Measurements from ENCODE around the gene PLEK. TPM values are rescaled to one million over a fixed set of nuclear protein-coding genes. Genes with fewer than 3 reads are reported as not detected.

The PLEK gene
- polyA plus RNA-seq, 1 of the 3 experiments (the other 2 are of a cell fraction): 0.02 TPM

GRCh38 chr2:68428746-68429145 is 63.7 kb downstream of the PLEK start:
- Histone ChIP-seq H3K9me2 (no peaks in the 10 kb centered on the region), H3K27me3 (ENCODE audit: insufficient read depth) (no peaks in the 10 kb centered on the region), H3K9ac (no peak overlapping the region), H3K27ac (ENCODE audit: low read depth in 2 of 2, low read length in 1 of 2) (no peak overlapping the region), H3K36me3 (replicated peaks in 1 of 2; ENCODE audit: control insufficient read depth in 1 of 2, insufficient read depth in 2 of 2, low read length in 1 of 2) (no peaks in the 10 kb centered on the region), H3K4me3 (ENCODE audit: low read depth in 2 of 2, low read length in 1 of 2) (no peak overlapping the region), H3F3A (replicated peaks; ENCODE audit: insufficient read depth) (no peaks in the 10 kb centered on the region), H3K4me2 (no peak overlapping the region), H3K79me2 (ENCODE audit: insufficient read depth) (no peaks in the 10 kb centered on the region), H4K20me1 (ENCODE audit: insufficient read depth) (no peaks in the 10 kb centered on the region), H3K4me1 (ENCODE audit: control insufficient read depth in 1 of 2, insufficient read depth in 2 of 2, low read depth in 1 of 2, low read length in 1 of 2) (no peaks in the 10 kb centered on the region), H3K9me3 (no peaks in the 10 kb centered on the region), H2AFZ (ENCODE audit: low read depth) (no peak overlapping the region)
- ChIA-PET CTCF (interaction anchor here (0.7 to 2.3 kb wide), 2 partner anchors 12 to 78 kb away, joined by 3 to 16 read pairs; no protein-coding TSS in a partner anchor), POLR2A (no interaction called here)
- TF ChIP-seq MXI1 (IDR thresholded peaks at IDR 0.05; ENCODE audit: low read depth, low read length) (no peak), RCOR1 (IDR thresholded peaks at IDR 0.05; ENCODE audit: low read length) (no peak), ELF1 (IDR thresholded peaks at IDR 0.05) (no peak), USF1 (IDR thresholded peaks at IDR 0.05; ENCODE audit: borderline replicate concordance, low read depth) (no peak), YY1 (IDR thresholded peaks at IDR 0.05; ENCODE audit: low read depth) (no peak), TEAD4 (IDR thresholded peaks at IDR 0.05; ENCODE audit: borderline replicate concordance, insufficient read depth) (no peak), FOSL2 (IDR thresholded peaks at IDR 0.05; ENCODE audit: borderline replicate concordance, low read depth) (no peak), NRF1 (IDR thresholded peaks at IDR 0.05; ENCODE audit: low read depth, low read length) (no peak), POLR2AphosphoS5 (IDR thresholded peaks at IDR 0.05; ENCODE audit: low read depth, low read length) (no peak), USF2 (IDR thresholded peaks at IDR 0.05; ENCODE audit: borderline replicate concordance, low read depth, low read length) (no peak), JUND (IDR thresholded peaks at IDR 0.05) (no peak), RXRA (IDR thresholded peaks at IDR 0.05; ENCODE audit: borderline replicate concordance, low read depth) (no peak), SMC3 (IDR thresholded peaks at IDR 0.05; ENCODE audit: low read depth, low read length) (no peak), RAD21 (IDR thresholded peaks at IDR 0.05; ENCODE audit: low read length) (no peak), NFIC (IDR thresholded peaks at IDR 0.05; ENCODE audit: borderline replicate concordance) (no peak), CHD2 (IDR thresholded peaks at IDR 0.05; ENCODE audit: low read length, partially characterized antibody) (no peak)
- WGBS (ENCODE audit: low lambda C conversion rate): 41% methylated on average over 1 of the region's 1 CpG
- no peak for DNase-seq

GRCh38 chr2:68429311-68429826 is 64.3 kb downstream of the PLEK start:
- CTCF ChIA-PET: interaction anchor here (2.3 to 2.8 kb wide), 2 partner anchors 11 to 34 kb away, joined by 7 to 16 read pairs; no protein-coding TSS in a partner anchor
- 68% methylated on average over 7 of the region's 7 CpGs for WGBS (ENCODE audit: low lambda C conversion rate)
- Histone ChIP-seq H3K9me3 (no peaks in the 10 kb centered on the region), H3K79me2 (ENCODE audit: insufficient read depth) (no peaks in the 10 kb centered on the region), H3K4me3 (ENCODE audit: low read depth in 2 of 2, low read length in 1 of 2) (no peak overlapping the region), H2AFZ (ENCODE audit: low read depth) (no peak overlapping the region), H3F3A (replicated peaks; ENCODE audit: insufficient read depth) (no peaks in the 10 kb centered on the region), H3K36me3 (replicated peaks in 1 of 2; ENCODE audit: control insufficient read depth in 1 of 2, insufficient read depth in 2 of 2, low read length in 1 of 2) (no peaks in the 10 kb centered on the region), H3K27ac (ENCODE audit: low read depth in 2 of 2, low read length in 1 of 2) (no peak overlapping the region), H3K27me3 (ENCODE audit: insufficient read depth) (no peaks in the 10 kb centered on the region), H3K4me2 (no peak overlapping the region), H3K9me2 (no peaks in the 10 kb centered on the region), H4K20me1 (ENCODE audit: insufficient read depth) (no peaks in the 10 kb centered on the region), H3K9ac (no peak overlapping the region), H3K4me1 (ENCODE audit: control insufficient read depth in 1 of 2, insufficient read depth in 2 of 2, low read depth in 1 of 2, low read length in 1 of 2) (no peaks in the 10 kb centered on the region)
- POLR2A ChIA-PET: no interaction called here
- no peak for TF ChIP-seq POLR2AphosphoS5 (IDR thresholded peaks at IDR 0.05; ENCODE audit: low read depth, low read length)
- TF ChIP-seq NFIC (IDR thresholded peaks at IDR 0.05; ENCODE audit: borderline replicate concordance): no peak
- TF ChIP-seq SMC3 (IDR thresholded peaks at IDR 0.05; ENCODE audit: low read depth, low read length): no peak
- no peak for TF ChIP-seq JUND (IDR thresholded peaks at IDR 0.05)
- no peak for TF ChIP-seq ELF1 (IDR thresholded peaks at IDR 0.05)
- TF ChIP-seq EP300 (IDR thresholded peaks at IDR 0.05; ENCODE audit: borderline replicate concordance in 1 of 2, low read depth in 1 of 2, low read length in 1 of 2): no peak
- TF ChIP-seq GABPA (IDR thresholded peaks at IDR 0.05; ENCODE audit: low read depth): no peak
- DNase-seq: no peak

All from SK-N-SH (cell line).